ENCODE measurements around the gene GPRC5D. TPM values are rescaled to one million over a fixed set of nuclear protein-coding genes. Genes with fewer than 3 reads are reported as not detected.

The GPRC5D gene
- total RNA-seq, 3 donors from 2014 or later: not detected

- H3K4me3 ChIP-seq: no peak overlapping the region
- no peaks in the 10 kb centered on the region for H3K36me3 ChIP-seq
- H3K27ac ChIP-seq: peak overlapping the region; percentile 40 to 78
- no peaks in the 10 kb centered on the region for H3K9me3 ChIP-seq
- TF ChIP-seq POLR2AphosphoS5 (IDR thresholded peaks at IDR 0.05): no peak
- TF ChIP-seq CTCF (IDR thresholded peaks at IDR 0.05): no peak
- no peak for TF ChIP-seq POLR2A (IDR thresholded peaks at IDR 0.05)
- intact Hi-C loops (cut with DNase I; ENCODE audit: low total_unique reads): no loop called here
- DNase-seq (ENCODE audit: low spot score in 2 of 2): no peak
- no peaks in the 10 kb centered on the region for H3K27me3 ChIP-seq
- H3K4me1 ChIP-seq: peaks cover 0 to 5% of the 10 kb centered on the region in 2 donors
Observed at GRCh38 chr12:12909228-12909994, 42.6 kb downstream of the GPRC5D start.

- no peaks in the 10 kb centered on the region for H3K27me3 ChIP-seq
- intact Hi-C loops (cut with DNase I; ENCODE audit: low total_unique reads): no loop called here
- no peak overlapping the region for H3K27ac ChIP-seq
- H3K4me1 ChIP-seq: peaks cover 0 to 5% of the 10 kb centered on the region in 2 donors
- DNase-seq (ENCODE audit: low spot score in 2 of 2): no peak
- H3K4me3 ChIP-seq: no peak overlapping the region
- no peaks in the 10 kb centered on the region for H3K9me3 ChIP-seq
- no peak for TF ChIP-seq CTCF (IDR thresholded peaks at IDR 0.05)
- TF ChIP-seq POLR2A (IDR thresholded peaks at IDR 0.05): no peak
- no peak for TF ChIP-seq POLR2AphosphoS5 (IDR thresholded peaks at IDR 0.05)
- no peaks in the 10 kb centered on the region for H3K36me3 ChIP-seq
Observed at GRCh38 chr12:12908711-12909110, 43.3 kb downstream of the GPRC5D start.

GRCh38 chr12:12908252-12908651, 43.7 kb downstream of the GPRC5D start:
- TF ChIP-seq CTCF (IDR thresholded peaks at IDR 0.05) (no peak), POLR2A (IDR thresholded peaks at IDR 0.05) (no peak), POLR2AphosphoS5 (IDR thresholded peaks at IDR 0.05) (no peak)
- intact Hi-C loops (cut with DNase I; ENCODE audit: low total_unique reads): no loop called here
- H3K4me3 ChIP-seq: no peak overlapping the region
- no peaks in the 10 kb centered on the region for H3K36me3 ChIP-seq
- no peak overlapping the region for H3K27ac ChIP-seq
- H3K27me3 ChIP-seq: no peaks in the 10 kb centered on the region
- no peaks in the 10 kb centered on the region for H3K9me3 ChIP-seq
- peaks cover 0 to 5% of the 10 kb centered on the region in 2 donors for H3K4me1 ChIP-seq
- no peak for DNase-seq (ENCODE audit: low spot score in 2 of 2)

- Histone ChIP-seq H3K4me1 (peaks cover 0 to 5% of the 10 kb centered on the region in 2 donors), H3K27me3 (no peaks in the 10 kb centered on the region), H3K4me3 (no peak overlapping the region), H3K36me3 (no peaks in the 10 kb centered on the region), H3K27ac (no peak overlapping the region), H3K9me3 (no peaks in the 10 kb centered on the region)
- DNase-seq (ENCODE audit: low spot score in 2 of 2): no peak
- TF ChIP-seq POLR2A (IDR thresholded peaks at IDR 0.05) (no peak), CTCF (IDR thresholded peaks at IDR 0.05) (no peak), POLR2AphosphoS5 (IDR thresholded peaks at IDR 0.05) (no peak)
- intact Hi-C loops (cut with DNase I; ENCODE audit: low total_unique reads): no loop called here
Observed at GRCh38 chr12:12907552-12907951, 44.4 kb downstream of the GPRC5D start.
